Breast epithelium (tissue), 4 donors: ENCODE data around the gene NES. TPM values are rescaled to one million over a fixed set of nuclear protein-coding genes. Genes with fewer than 3 reads are reported as not detected.

Source experiments
- DNase-seq, 2 donors: peaks; one replicate each; pipeline ENCODE4 v3.0.0-alpha.2; 2019; ENCODE audit warnings: low spot score in 2 of 2
- H3K27ac ChIP-seq, 2 donors: fragments of 200-600 bp; sonication (generic) in 1 of 2; one replicate each; pipeline ENCODE4 v1.5.1; 2016 to 2019; ENCODE audit warnings: mild to moderate bottlenecking in 1 of 2
- H3K27me3 ChIP-seq, 2 donors: fragments of 200-600 bp; sonication (generic) in 1 of 2; one replicate each; pipeline versions ENCODE4 v1.5.1 to v1.6.0; 2017 to 2019; ENCODE audit warnings: control low read depth in 1 of 2, mild to moderate bottlenecking in 1 of 2
- H3K36me3 ChIP-seq: fragments of 200-600 bp; one replicate; pipeline ENCODE4 v1.5.1; 2019
- H3K4me1 ChIP-seq, 2 donors: fragments of 200-600 bp; sonication (generic); one replicate each; pipeline ENCODE4 v1.5.1; 2016 to 2019; ENCODE audit warnings: control low read depth in 1 of 2
- H3K4me3 ChIP-seq, 3 donors: fragments of 200-600 bp; sonication (generic); 1 replicate in 2 of 3; 2 replicates in 1 of 3; pipeline ENCODE4 v1.5.1; 2016 to 2019; ENCODE audit warnings: mild to moderate bottlenecking in 3 of 3, moderate library complexity in 2 of 3
- H3K9me3 ChIP-seq, 2 donors: fragments of 200-600 bp; sonication (generic) in 1 of 2; one replicate each; pipeline ENCODE4 v1.5.1; 2016 to 2019; ENCODE audit warnings: control low read depth in 1 of 2
- CTCF ChIP-seq, 3 donors: fragments of 450-650 bp; IDR thresholded peaks; one replicate each; pipeline ENCODE4 v1.5.1; 2016 to 2017; ENCODE audit warnings: antibody characterized with exemption in 3 of 3, mild to moderate bottlenecking in 3 of 3, moderate library complexity in 3 of 3
- POLR2A ChIP-seq: fragments of 450-650 bp; IDR thresholded peaks from one replicate; pipeline ENCODE4 v1.6.1; 2016; ENCODE audit warnings: antibody characterized with exemption, mild to moderate bottlenecking, moderate library complexity
- POLR2AphosphoS5 ChIP-seq, 3 donors: sonication (generic); formaldehyde crosslinking; IDR thresholded peaks; one replicate each; pipeline ENCODE4 v1.6.1; 2017; ENCODE audit warnings: antibody characterized with exemption in 3 of 3
- intact Hi-C: fragments of 100-400 bp; cut with DNase I; formaldehyde crosslinking; loops from one replicate; pipeline ENCODE4 v1.15.1; 2023; ENCODE audit warnings: low total_unique reads
- total RNA-seq, 3 donors: library from RNA; depleted of rRNA; stranded (reverse); fragments of >200 nt; gene quantifications; one replicate each; pipeline ENCODE4 v1.1.0, GENCODE V29; 2016

Gene NES
- total RNA-seq, 3 donors from 2014 or later, result 9.9 to 28.5 (median 14.9) TPM

GRCh38 chr1:156655904-156656516, 21.2 kb downstream of the NES start:
- DNase-seq, result no peak
- H3K27me3 ChIP-seq, result no peaks in the 10 kb centered on the region
- H3K9me3 ChIP-seq, result no peaks in the 10 kb centered on the region
- H3K36me3 ChIP-seq, result no peaks in the 10 kb centered on the region
- intact Hi-C loops, result loop anchor here (10.0 kb wide), 1 partner anchor 71 kb away; no protein-coding TSS in a partner anchor
- H3K27ac ChIP-seq, result no peak overlapping the region
- no peak overlapping the region for H3K4me3 ChIP-seq
- peaks cover 4 to 28% of the 10 kb centered on the region in 2 donors for H3K4me1 ChIP-seq
- TF ChIP-seq POLR2AphosphoS5 (IDR thresholded peaks at IDR 0.05) (no peak), CTCF (IDR thresholded peaks at IDR 0.05) (no peak), POLR2A (no peak)

GRCh38 chr1:156655151-156655903, 21.9 kb downstream of the NES start:
- intact Hi-C loops, result loop anchor here (10.0 kb wide), 1 partner anchor 71 kb away; no protein-coding TSS in a partner anchor
- no peak for DNase-seq
- no peaks in the 10 kb centered on the region for H3K9me3 ChIP-seq
- H3K4me1 ChIP-seq, result peaks cover 4 to 22% of the 10 kb centered on the region in 2 donors
- no peak for TF ChIP-seq POLR2AphosphoS5 (IDR thresholded peaks at IDR 0.05)
- TF ChIP-seq POLR2A, result no peak
- TF ChIP-seq CTCF (IDR thresholded peaks at IDR 0.05), result no peak
- no peaks in the 10 kb centered on the region for H3K36me3 ChIP-seq
- no peak overlapping the region for H3K4me3 ChIP-seq
- H3K27ac ChIP-seq, result no peak overlapping the region
- no peaks in the 10 kb centered on the region for H3K27me3 ChIP-seq

- peaks cover 2 to 16% of the 10 kb centered on the region in 2 donors for H3K4me1 ChIP-seq
- H3K4me3 ChIP-seq, result no peak overlapping the region
- H3K36me3 ChIP-seq, result no peaks in the 10 kb centered on the region
- no peaks in the 10 kb centered on the region for H3K27me3 ChIP-seq
- no peaks in the 10 kb centered on the region for H3K9me3 ChIP-seq
- no peak for DNase-seq
- TF ChIP-seq POLR2A, result no peak
- no peak for TF ChIP-seq CTCF (IDR thresholded peaks at IDR 0.05)
- no peak for TF ChIP-seq POLR2AphosphoS5 (IDR thresholded peaks at IDR 0.05)
- no peak overlapping the region for H3K27ac ChIP-seq
- intact Hi-C loops, result loop anchor here (5.0 to 10.0 kb wide), 2 partner anchors 70 to 1867 kb away; no protein-coding TSS in a partner anchor
Measured at GRCh38 chr1:156654700-156655099, 22.5 kb downstream of the NES start.

- Histone ChIP-seq H3K27me3 (no peaks in the 10 kb centered on the region), H3K27ac (no peak overlapping the region), H3K4me1 (peaks cover 0 to 9% of the 10 kb centered on the region in 2 donors), H3K9me3 (no peaks in the 10 kb centered on the region), H3K36me3 (no peaks in the 10 kb centered on the region), H3K4me3 (no peak overlapping the region)
- TF ChIP-seq POLR2AphosphoS5 (IDR thresholded peaks at IDR 0.05), result no peak
- TF ChIP-seq CTCF (IDR thresholded peaks at IDR 0.05), result no peak
- no peak for TF ChIP-seq POLR2A
- no peak for DNase-seq
- intact Hi-C loops, result loop anchor here (5.0 to 10.0 kb wide), 2 partner anchors 68 to 1866 kb away; no protein-coding TSS in a partner anchor
Measured at GRCh38 chr1:156652992-156653355, 24.2 kb downstream of the NES start.
